OCI-LY7 (cell line): Measurements from ENCODE around the gene RTN4RL2. TPM values are rescaled to one million over a fixed set of nuclear protein-coding genes. Genes with fewer than 3 reads are reported as not detected.

Experiments used
- BruUV-seq: library from RNA; stranded (reverse); fragments of 400-500 nt; replicated peaks from 2 replicates; lab custom pipeline; 2021; lab: Mats Ljungman, UMichigan
- CTCF ChIA-PET: fragments of 300-600 bp; sonication (Branson Sonifier 250); formaldehyde crosslinking; loops from one replicate; lab custom pipeline; 2022; ENCODE audit warnings: antibody characterized with exemption; ENCODE audit not compliant: unreplicated experiment; lab: Charles Lee
- POLR2A ChIA-PET: fragments of 300-600 bp; sonication (Branson Sonifier 250); formaldehyde crosslinking; loops from one replicate; lab custom pipeline; 2022; ENCODE audit warnings: antibody characterized with exemption; lab: Charles Lee
- DNase-seq: peaks from one replicate; pipeline ENCODE4 v3.0.0-alpha.2; 2015; ENCODE audit warnings: low spot score
- H2AFZ ChIP-seq: fragments of 200-600 bp; sonication (generic), shearing (Covaris generic); 2 replicates; pipeline ENCODE4 v1.6.1; 2014; ENCODE audit warnings: mild to moderate bottlenecking, antibody characterized with exemption, low read length, moderate library complexity
- H3K27ac ChIP-seq: fragments of 200-600 bp; sonication (generic); 2 replicates; pipeline ENCODE4 v1.5.1; 2014; ENCODE audit warnings: mixed run types, low read depth, mild to moderate bottlenecking, moderate library complexity, low read length, inconsistent platforms; ENCODE audit not compliant: poor library complexity, severe bottlenecking
- H3K36me3 ChIP-seq: fragments of 200-600 bp; sonication (generic); 2 replicates; pipeline ENCODE4 v1.6.1; 2014; ENCODE audit warnings: mild to moderate bottlenecking, antibody characterized with exemption, low read length, moderate library complexity, mixed read lengths; ENCODE audit not compliant: insufficient read depth
- H3K4me1 ChIP-seq: fragments of 200-600 bp; sonication (generic); 2 replicates; pipeline ENCODE4 v1.5.1; 2014; ENCODE audit warnings: mild to moderate bottlenecking, low read length; ENCODE audit not compliant: insufficient read depth, poor library complexity, severe bottlenecking
- H3K4me2 ChIP-seq: fragments of 200-600 bp; sonication (generic); 2 replicates; pipeline ENCODE4 v1.6.1; 2014; ENCODE audit warnings: mild to moderate bottlenecking, low read length
- H3K4me3 ChIP-seq: fragments of 200-600 bp; sonication (generic); 2 replicates; pipeline ENCODE4 v1.5.1; 2014; ENCODE audit warnings: mild to moderate bottlenecking, low read depth, low read length; ENCODE audit not compliant: poor library complexity, severe bottlenecking
- H3K79me2 ChIP-seq: fragments of 200-600 bp; sonication (generic); 2 replicates; pipeline ENCODE4 v1.6.1; 2016; ENCODE audit warnings: low read depth, mild to moderate bottlenecking, low read length, moderate library complexity, mixed read lengths; ENCODE audit not compliant: insufficient read depth
- H3K9me2 ChIP-seq: fragments of 200-600 bp; sonication (generic); 2 replicates; pipeline ENCODE4 v1.6.1; 2016; ENCODE audit warnings: mild to moderate bottlenecking, low read length, mixed read lengths; ENCODE audit not compliant: insufficient read depth
- H3K9me3 ChIP-seq: fragments of 200-600 bp; sonication (generic); 2 replicates; pipeline ENCODE4 v1.6.1; 2014; ENCODE audit warnings: mild to moderate bottlenecking, mixed run types, low read length, mixed read lengths
- H4K20me1 ChIP-seq: fragments of 200-600 bp; sonication (generic); 2 replicates; pipeline ENCODE4 v1.6.1; 2014; ENCODE audit warnings: mild to moderate bottlenecking, antibody characterized with exemption, low read length, moderate library complexity, mixed read lengths; ENCODE audit not compliant: insufficient read depth
- EZH2phosphoT487 ChIP-seq: fragments of 200-600 bp; sonication (generic); IDR thresholded peaks from 2 replicates; pipeline ENCODE4 v1.6.1; 2018; ENCODE audit warnings: low read depth, borderline replicate concordance, mild to moderate bottlenecking, mixed run types, antibody characterized with exemption, low read length, moderate library complexity, mixed read lengths
- intact Hi-C: fragments of 100-400 bp; cut with micrococcal nuclease; formaldehyde crosslinking; loops from one replicate; pipeline ENCODE4 v1.10.0; 2022; ENCODE audit not compliant: unreplicated experiment
- total RNA-seq, 2 experiments: library from RNA; depleted of rRNA in 1 of 2; stranded (reverse); fragments of >200 nt in 1 of 2; shearing (Covaris generic) in 1 of 2; gene quantifications; 2 replicates each; pipeline ENCODE4 v1.2.3, GENCODE V29; 2014 to 2022
- TF ChIP-seq, protein P1 (sequence below): fragments of 200-600 bp; sonication (generic); conservative IDR thresholded peaks from 2 replicates; pipeline ENCODE4 v1.5.1; 2014; ENCODE audit warnings: mild to moderate bottlenecking, antibody characterized with exemption, low read length, moderate library complexity, mixed read lengths

Gene RTN4RL2
- total RNA-seq, 2 experiments from 2014 or later: 0.25 to 4.2 TPM

DNA sequence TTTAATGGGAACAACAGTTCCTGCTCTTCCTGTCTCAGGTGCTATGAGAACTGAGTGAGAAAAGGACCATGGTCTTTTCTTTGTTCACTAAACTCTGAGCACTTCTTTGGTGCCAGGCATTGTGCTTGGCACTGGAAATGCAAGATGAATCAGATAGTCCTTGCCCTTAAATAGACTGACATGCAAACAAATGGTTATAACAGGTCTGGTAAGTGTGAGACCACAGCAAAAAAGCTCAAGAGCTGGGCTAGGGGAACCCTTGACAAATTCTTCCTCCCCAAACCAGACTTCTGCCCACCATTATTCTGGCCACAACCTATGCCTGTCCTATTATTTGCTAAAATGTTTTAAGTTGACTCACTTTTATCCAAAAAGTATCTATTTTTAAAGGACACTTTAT lies 38.5 kb upstream of the RTN4RL2 start:
- TF ChIP-seq EZH2phosphoT487: no peak
- TF ChIP-seq, protein P1, sequence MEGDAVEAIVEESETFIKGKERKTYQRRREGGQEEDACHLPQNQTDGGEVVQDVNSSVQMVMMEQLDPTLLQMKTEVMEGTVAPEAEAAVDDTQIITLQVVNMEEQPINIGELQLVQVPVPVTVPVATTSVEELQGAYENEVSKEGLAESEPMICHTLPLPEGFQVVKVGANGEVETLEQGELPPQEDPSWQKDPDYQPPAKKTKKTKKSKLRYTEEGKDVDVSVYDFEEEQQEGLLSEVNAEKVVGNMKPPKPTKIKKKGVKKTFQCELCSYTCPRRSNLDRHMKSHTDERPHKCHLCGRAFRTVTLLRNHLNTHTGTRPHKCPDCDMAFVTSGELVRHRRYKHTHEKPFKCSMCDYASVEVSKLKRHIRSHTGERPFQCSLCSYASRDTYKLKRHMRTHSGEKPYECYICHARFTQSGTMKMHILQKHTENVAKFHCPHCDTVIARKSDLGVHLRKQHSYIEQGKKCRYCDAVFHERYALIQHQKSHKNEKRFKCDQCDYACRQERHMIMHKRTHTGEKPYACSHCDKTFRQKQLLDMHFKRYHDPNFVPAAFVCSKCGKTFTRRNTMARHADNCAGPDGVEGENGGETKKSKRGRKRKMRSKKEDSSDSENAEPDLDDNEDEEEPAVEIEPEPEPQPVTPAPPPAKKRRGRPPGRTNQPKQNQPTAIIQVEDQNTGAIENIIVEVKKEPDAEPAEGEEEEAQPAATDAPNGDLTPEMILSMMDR: no peak
- Histone ChIP-seq H3K9me3 (no peaks in the 10 kb centered on the region), H3K9me2 (no peaks in the 10 kb centered on the region), H4K20me1 (no peaks in the 10 kb centered on the region), H3K27ac (no peak overlapping the region), H2AFZ (no peak overlapping the region), H3K4me3 (no peak overlapping the region), H3K79me2 (peaks cover 23% of the 10 kb centered on the region; the same call in 1 of the 2 replicates), H3K4me1 (peaks cover 16% of the 10 kb centered on the region), H3K36me3 (peaks cover 89% of the 10 kb centered on the region), H3K4me2 (no peak overlapping the region)
- no peak for DNase-seq
- ChIA-PET CTCF (no interaction called here), POLR2A (interaction anchor here (0.5 kb wide), 1 partner anchor 10 kb away, joined by 4 read pairs; no protein-coding TSS in a partner anchor)
- no TSS peak for BruUV-seq
- intact Hi-C loops: no loop called here

DNA sequence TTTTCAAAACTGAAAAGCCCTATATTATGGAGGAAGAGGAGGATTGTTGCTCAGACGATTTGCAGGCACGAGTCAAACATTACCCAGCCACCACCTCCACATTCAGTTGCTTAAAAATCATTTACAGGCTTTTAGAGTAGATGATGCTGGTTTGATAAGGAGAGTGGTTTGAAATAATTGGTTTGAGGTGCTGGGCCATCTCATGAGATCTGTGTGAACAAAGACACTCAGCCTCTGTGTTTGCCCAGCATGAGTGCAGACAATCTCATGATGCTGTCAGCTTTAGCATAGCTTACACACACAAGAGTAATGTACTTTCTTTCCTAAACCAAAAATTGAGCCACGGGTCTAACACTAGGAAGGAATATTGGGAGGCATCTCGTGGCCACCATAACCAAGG lies 37.7 kb upstream of the RTN4RL2 start:
- TF ChIP-seq EZH2phosphoT487: no peak
- TF ChIP-seq, protein P1: no peak
- intact Hi-C loops: no loop called here
- Histone ChIP-seq H3K27ac (no peak overlapping the region), H3K9me2 (no peaks in the 10 kb centered on the region), H3K9me3 (no peaks in the 10 kb centered on the region), H4K20me1 (no peaks in the 10 kb centered on the region), H3K4me3 (no peak overlapping the region), H3K79me2 (peaks cover 23% of the 10 kb centered on the region; the same call in 1 of the 2 replicates), H3K4me2 (0 out of 2 replicates have a peak overlapping the region, but pooled peaks have one; percentile 2), H2AFZ (no peak overlapping the region), H3K4me1 (peaks cover 23% of the 10 kb centered on the region), H3K36me3 (peaks cover 80% of the 10 kb centered on the region)
- DNase-seq: no peak
- BruUV-seq: no TSS peak
- ChIA-PET CTCF (no interaction called here), POLR2A (no interaction called here)

DNA sequence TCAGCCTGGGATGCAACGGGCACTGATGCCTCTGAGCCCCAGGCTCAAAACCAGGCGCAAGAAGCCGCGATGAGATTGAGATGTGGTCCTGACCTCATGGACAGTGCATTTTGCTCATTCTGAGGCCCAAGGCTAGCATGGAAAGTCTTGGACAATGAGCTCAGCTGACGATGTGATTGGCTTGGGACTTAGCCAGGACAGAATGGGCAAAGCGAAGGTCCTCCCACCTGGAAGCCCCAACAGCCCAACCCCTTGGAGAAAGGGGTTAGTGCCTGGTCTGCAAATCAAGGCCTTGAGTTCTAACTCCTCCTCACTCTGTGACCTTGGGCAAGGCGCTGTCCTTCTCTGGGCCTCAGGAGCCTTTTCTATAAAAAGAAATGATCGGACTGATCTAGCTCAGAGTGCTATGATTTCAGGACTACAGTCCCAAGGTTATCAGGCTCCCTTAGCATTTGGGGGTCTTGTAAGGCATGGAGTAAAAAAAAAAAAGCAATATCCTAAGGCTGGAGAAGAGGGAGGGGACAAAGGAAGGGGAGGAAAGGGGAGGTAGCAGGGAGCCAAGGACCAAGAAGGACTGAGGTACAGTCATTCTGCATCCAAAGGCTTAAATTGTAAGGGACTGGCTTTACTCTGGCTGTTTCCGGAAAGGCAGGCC lies 36.1 kb upstream of the RTN4RL2 start:
- POLR2A ChIA-PET: interaction anchor here (0.6 to 1.3 kb wide), 4 partner anchors 11 to 95 kb away, joined by 3 to 8 read pairs (median 4); partner anchors contain the start of gene RTN4RL2
- peak overlapping the region; percentile 85 for H3K4me2 ChIP-seq
- BruUV-seq: no TSS peak

More for the DNA sequence above, 36.1 kb upstream of the RTN4RL2 start:
- peaks cover 65% of the 10 kb centered on the region for H3K36me3 ChIP-seq
- no peaks in the 10 kb centered on the region for H4K20me1 ChIP-seq
- H3K4me1 ChIP-seq: peaks cover 23% of the 10 kb centered on the region
- H3K4me3 ChIP-seq: peak overlapping the region; percentile 75
- DNase-seq: no peak
- CTCF ChIA-PET: interaction anchor here (0.6 kb wide), 3 partner anchors 74 to 1102 kb away, joined by 3 to 4 read pairs (median 3); no protein-coding TSS in a partner anchor
- no peaks in the 10 kb centered on the region for H3K9me2 ChIP-seq
- intact Hi-C loops: no loop called here
- no peaks in the 10 kb centered on the region for H3K9me3 ChIP-seq
- peak overlapping the region; percentile 65 for H3K27ac ChIP-seq
- H3K79me2 ChIP-seq: peaks cover 23% of the 10 kb centered on the region; the same call in 1 of the 2 replicates
- TF ChIP-seq, protein P1: no peak
- no peak for TF ChIP-seq EZH2phosphoT487
- H2AFZ ChIP-seq: no peak overlapping the region
